GM12892 (cell line): Measurements from ENCODE around the gene PDE1A.

Source experiments
- DNase-seq: peaks from one replicate; pipeline ENCODE4 v3.0.0; 2011; ENCODE audit not compliant: insufficient read length
- FAIRE-seq: peaks from 2 replicates; lab custom pipeline; 2011; peaks lifted over from hg19 to GRCh38; lab: Jason Lieb, UNC
- POLR2A ChIP-seq: IDR thresholded peaks from 2 replicates; pipeline ENCODE4 v1.6.1; 2011; ENCODE audit warnings: low read depth, low read length, control low read depth
- POLR2AphosphoS5 ChIP-seq: IDR thresholded peaks from 2 replicates; pipeline ENCODE4 v1.6.1; 2011; ENCODE audit warnings: low read depth, low read length, control low read depth
- TAF1 ChIP-seq: IDR thresholded peaks from 2 replicates; pipeline ENCODE4 v1.6.1; 2011; ENCODE audit warnings: low read depth, mild to moderate bottlenecking, control low read depth, low read length, borderline replicate concordance

The PDE1A gene

DNA sequence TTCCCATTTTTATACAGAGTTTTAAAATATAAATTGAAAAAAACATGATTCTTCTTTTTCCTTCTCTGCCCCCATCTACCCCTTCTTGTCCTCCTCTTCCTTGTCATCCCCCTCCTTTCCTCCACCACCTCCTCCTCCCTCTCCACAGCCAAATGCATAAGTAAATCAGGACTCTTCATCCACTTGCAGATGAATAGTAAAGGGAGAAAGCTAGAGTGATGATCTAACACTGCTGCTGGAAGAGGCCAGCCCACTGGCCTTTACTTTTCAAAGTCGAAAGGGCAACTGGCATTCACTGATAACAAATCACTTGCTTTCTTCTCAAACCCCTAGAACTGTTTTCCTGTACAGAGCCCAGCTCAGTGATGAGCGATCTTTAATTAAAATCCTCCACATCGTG lies 205.8 kb downstream of the PDE1A start:
- FAIRE-seq (no peak), DNase-seq (no peak)
- TF ChIP-seq POLR2A = no peak
- no peak for TF ChIP-seq TAF1
- TF ChIP-seq POLR2AphosphoS5 = no peak

DNA sequence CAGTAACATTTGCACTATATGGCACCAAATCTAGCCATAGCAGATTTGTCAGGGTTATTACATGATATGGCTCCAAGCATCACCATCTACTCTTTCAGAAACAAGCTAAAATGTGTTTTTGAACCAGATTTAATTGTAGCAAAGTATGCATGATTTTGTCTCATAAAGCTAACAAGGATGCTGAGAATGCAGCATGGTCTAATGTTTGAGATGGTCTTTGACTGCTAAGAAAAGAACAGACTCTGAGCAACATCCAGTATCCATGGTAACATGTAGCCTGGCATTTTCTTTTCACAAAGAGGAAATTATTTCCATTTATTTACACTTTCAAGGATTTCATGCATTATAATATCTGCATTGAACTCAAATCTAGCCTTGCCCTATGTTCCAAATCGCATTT lies 206.5 kb downstream of the PDE1A start:
- TF ChIP-seq TAF1 = no peak
- TF ChIP-seq POLR2AphosphoS5 = no peak
- TF ChIP-seq POLR2A = no peak
- DNase-seq (no peak), FAIRE-seq (no peak)

DNA sequence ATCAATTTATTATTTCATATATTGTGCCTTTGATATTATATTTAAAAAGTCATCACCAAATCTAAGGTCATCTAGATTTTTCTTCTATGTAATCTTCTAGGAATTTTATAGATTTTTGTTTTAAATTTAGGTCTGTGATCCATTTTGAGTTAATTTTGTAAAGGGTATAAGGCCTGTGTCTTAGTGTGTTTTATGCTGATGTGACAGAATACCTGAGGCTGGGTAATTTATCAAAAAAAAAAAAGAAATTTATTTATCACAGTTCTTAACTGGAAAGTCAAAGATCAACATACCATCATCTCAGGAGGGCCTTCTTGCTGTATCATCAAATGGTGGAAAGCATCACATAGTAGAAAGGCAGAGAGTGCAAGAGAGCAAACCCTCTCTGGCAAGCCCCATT lies 216.2 kb downstream of the PDE1A start:
- DNase-seq (no peak), FAIRE-seq (no peak)
- no peak for TF ChIP-seq POLR2A
- no peak for TF ChIP-seq TAF1
- TF ChIP-seq POLR2AphosphoS5 = no peak

DNA sequence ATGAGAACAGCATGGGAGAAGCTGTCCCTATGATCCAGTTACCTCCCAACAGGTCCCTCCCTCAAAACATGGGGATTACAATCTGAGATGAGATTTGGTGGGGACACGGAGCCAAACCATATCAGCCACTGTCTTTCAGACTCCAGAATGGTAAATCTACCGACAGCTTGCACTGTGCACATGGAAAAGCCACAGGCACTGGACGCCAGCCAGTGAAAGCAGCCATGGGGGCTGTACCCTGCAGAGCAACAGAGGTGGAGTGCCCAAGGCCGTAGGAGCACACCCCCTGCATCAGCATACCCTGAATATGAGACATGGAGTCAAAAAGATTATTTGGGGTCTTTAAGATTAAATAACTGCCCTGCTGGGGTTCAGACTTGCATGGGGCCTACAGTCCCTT lies 218.4 kb downstream of the PDE1A start:
- FAIRE-seq (no peak), DNase-seq (no peak)
- TF ChIP-seq POLR2A (no peak), POLR2AphosphoS5 (no peak), TAF1 (no peak)

DNA sequence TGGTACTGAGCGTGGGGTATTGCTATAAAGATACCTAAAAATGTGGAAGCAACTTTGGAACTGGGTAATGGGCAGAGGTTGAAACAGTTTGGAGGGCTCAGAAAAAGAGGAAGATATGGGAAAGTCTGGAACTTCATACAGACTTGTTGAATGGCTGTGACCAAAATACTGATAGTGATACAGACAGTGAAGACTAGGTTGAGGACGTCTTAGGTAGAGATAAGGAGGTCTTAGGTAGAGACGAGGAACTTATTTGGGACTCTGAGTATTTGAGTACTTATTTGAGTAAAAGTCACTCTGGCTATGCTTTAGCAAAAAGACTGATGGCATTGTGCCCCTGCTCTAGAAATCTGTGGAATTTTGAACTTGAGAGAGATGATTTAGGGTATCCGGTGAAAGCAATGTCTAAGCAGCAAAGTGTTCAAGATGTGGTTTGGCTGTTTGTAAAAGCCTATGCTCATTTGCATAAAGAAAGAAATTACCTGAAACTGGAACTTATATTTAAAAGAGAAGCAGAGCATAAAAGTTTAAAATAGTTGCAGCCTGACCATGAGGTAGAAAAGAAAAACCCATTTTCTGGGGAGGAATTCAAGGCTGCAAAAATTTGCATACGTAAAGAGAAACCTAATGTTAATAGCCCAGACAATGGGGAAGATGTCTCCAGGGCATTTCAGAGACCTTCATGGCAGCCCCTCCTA lies 219.6 kb downstream of the PDE1A start:
- TF ChIP-seq POLR2A = no peak
- no peak for TF ChIP-seq TAF1
- no peak for TF ChIP-seq POLR2AphosphoS5
- DNase-seq (no peak), FAIRE-seq (no peak)

DNA sequence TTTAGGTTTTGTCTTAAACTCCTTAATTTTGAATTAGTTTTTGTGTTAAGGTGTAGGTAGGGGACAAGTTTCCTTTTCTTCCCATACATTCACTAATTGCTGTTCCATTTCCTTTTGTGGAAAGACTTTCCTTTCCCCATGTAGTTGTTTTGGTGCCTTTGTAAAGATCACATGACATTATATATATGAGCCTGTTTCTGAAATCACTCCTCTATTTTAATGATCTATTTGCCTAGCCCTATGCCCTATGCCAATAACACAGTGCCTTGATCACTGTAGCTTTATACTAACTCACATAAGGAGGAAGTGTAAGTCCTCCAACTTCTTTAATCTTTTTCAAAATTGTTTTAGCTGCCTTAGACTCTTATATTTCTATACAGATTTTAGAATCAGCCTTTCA lies 229.3 kb downstream of the PDE1A start:
- no peak for DNase-seq
- FAIRE-seq = peak; percentile 33
- no peak for TF ChIP-seq POLR2A
- TF ChIP-seq POLR2AphosphoS5 = no peak

DNA sequence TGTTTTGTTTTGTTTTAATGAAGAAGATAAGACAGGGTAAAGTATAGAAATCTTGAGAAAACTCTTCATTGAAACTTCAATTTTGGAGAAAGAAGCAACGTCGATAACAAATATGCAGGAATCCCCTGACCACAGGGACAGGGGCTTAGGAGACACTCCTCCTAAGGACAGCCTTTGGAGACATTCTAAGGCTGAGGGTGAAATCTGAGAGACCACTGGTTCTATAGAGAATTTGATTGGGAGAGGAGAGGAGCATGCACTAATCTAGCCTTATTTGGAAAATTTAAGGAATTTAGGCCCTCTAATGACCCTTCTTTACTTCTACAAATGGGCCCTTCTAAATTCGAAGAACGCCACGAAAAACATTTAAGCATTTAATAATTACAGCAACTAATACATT lies 233.5 kb downstream of the PDE1A start:
- DNase-seq (no peak), FAIRE-seq (no peak)
- TF ChIP-seq POLR2A = no peak
- no peak for TF ChIP-seq TAF1
- no peak for TF ChIP-seq POLR2AphosphoS5

DNA sequence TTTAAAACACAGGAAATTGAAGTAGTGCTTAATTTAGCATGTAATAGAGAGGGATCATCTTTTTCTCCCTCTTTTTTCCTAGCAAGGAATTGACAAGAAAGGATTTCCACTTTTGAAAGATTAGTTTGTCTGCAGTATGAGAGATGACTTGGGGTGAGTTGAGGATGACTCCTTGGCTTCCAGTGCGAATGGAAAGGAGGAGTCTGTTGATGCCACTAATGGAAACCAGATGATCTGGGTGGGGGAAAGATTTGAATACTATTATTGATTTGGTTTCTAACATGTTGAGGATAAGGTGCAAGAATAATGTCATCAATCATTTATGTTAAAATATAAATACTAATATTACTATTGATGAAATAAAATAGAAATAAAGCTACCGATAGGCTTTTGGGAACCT lies 235.8 kb downstream of the PDE1A start:
- FAIRE-seq = no peak
- TF ChIP-seq POLR2A (no peak), TAF1 (no peak), POLR2AphosphoS5 (no peak)
- DNase-seq = no peak

DNA sequence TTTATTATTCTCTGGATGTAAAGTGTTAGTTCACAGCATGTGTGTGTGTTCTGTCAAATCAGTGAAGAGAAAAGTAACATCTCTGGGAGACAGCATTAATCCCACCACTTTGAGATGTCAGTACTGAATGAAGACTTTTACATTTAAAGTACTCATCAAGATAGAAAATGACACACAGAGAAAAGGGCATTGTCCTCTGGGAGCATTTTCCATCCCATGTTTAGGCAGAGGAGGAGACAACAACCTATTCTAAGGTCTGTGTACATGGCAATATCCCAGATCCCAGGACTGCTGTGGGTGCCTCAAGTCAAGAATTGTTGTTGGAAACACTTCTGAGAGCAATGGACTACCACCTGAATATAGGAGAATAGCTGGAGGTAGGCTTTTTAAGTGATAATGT lies 239.7 kb downstream of the PDE1A start:
- FAIRE-seq (no peak), DNase-seq (no peak)

DNA sequence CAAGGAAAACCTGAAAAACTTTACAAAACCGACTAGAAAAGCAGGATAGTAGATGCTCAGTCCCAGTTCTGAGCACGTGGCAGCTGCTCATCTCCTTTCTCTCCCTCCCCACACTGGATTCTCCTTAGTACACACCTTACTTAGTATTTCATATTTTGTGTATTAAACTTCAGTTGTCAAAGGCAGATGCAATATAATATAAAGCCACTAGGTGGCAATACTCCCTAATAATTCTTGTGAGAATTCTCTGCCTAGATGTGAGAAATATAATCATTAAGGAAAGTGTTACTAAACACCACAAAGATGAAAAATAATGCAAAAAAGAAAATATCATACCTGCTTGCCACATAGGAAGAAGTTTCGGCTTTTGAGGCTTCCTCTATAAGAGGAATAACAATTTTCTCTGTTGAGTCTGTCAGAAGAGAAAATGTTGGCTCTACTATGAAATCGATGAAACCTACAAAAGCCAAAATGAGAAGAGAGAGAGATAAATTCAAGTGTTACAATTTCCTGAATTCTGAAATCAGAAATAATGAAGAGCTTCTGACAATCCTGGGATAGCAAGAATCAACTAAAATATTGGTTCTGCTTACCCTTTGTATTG lies 240.6 kb downstream of the PDE1A start:
- no peak for TF ChIP-seq POLR2A
- TF ChIP-seq TAF1 = no peak
- TF ChIP-seq POLR2AphosphoS5 = no peak
- DNase-seq = no peak
- FAIRE-seq = peak; percentile 9

More for the DNA sequence above, 239.7 kb downstream of the PDE1A start:
- TF ChIP-seq POLR2AphosphoS5 (no peak), TAF1 (no peak), POLR2A (no peak)

DNA sequence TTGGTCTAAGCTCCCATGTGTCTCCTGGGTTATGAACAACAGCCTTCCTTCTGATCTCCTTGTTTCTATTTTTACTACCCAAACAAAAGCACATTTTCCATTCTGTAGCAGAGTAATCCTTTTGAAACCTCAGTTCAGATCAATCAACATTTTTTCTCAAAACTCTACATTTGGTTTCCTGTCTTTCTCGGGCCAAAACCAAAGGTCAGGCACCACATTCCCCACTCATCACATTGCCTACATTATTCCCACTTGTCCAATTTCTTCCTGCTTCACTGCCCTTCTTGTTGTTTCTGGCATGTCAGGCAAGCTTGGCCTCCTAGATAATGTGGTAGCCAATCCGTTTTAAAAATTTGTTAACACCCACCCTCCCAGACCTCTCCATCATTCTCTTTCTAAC lies 244.4 kb downstream of the PDE1A start:
- TF ChIP-seq POLR2A (no peak), POLR2AphosphoS5 (no peak), TAF1 (no peak)
- no peak for FAIRE-seq
- DNase-seq = no peak

DNA sequence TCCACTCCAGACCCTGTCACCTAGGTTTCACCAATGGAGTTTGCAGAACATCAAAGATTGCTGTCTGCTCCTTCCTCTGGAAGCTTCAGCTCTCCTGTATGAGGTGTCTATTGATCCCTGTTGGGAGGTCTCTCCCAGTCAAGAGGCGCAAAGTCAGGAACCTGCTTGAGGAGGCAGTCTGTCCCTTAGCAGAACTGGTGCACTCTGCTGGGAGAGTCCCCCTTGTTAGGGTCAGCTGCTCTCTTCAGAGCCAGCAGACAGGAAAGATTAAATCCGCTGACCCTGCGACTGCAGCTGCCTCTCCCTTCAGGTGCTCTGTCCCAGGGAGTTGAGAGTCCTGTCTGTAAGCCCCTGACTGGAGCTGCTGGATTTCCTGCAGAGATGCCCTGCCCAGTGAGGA lies 245.5 kb downstream of the PDE1A start:
- FAIRE-seq (no peak), DNase-seq (no peak)
- TF ChIP-seq TAF1 (no peak), POLR2A (no peak), POLR2AphosphoS5 (no peak)

DNA sequence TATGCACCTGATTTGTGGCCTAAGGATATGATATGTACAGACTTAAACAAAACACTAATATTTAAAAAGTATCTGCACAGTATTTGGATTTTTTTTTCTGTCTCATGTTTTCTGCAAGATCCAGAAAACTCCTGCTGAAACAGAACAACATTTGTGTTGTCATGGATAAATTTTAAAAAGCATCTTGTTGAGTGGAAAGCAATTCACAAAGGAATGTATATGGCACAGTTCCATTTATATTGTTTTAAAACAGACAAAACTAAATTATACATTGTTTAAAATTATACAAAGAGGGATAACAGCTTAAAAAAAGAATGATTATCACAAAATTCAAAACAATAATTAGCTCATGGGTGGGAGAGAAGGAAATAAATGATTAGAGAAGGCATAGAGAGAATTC lies 247.7 kb downstream of the PDE1A start:
- no peak for TF ChIP-seq POLR2A
- no peak for TF ChIP-seq POLR2AphosphoS5
- no peak for TF ChIP-seq TAF1
- no peak for DNase-seq
- no peak for FAIRE-seq
